Skin epidermis (tissue), 12 donors: ENCODE measurements around the gene HPSE2.
A peak's percentile ranks its signal among the peaks of the same experiment; 100 is the strongest.
"Not testable (repeated sequence)": the region's sequence is repeated elsewhere in the genome, so short reads cannot be mapped to it uniquely, and the experiment has no call there.

Experiments used
- H3K27ac ChIP-seq, 21 experiments: fragments of 200-600 bp; sonication (generic) in 11 of 21; one replicate each; pipeline ENCODE4 v1.5.0; 2020; ENCODE audit warnings: mild to moderate bottlenecking in 3 of 21, inconsistent platforms in 2 of 21, moderate library complexity in 2 of 21
- H3K4me3 ChIP-seq, 7 experiments: fragments of 200-600 bp; sonication (generic) in 2 of 7; one replicate each; pipeline ENCODE4 v1.5.0; 2020; ENCODE audit warnings: inconsistent platforms in 2 of 7, mild to moderate bottlenecking in 2 of 7, moderate library complexity in 1 of 7

The HPSE2 gene

DNA sequence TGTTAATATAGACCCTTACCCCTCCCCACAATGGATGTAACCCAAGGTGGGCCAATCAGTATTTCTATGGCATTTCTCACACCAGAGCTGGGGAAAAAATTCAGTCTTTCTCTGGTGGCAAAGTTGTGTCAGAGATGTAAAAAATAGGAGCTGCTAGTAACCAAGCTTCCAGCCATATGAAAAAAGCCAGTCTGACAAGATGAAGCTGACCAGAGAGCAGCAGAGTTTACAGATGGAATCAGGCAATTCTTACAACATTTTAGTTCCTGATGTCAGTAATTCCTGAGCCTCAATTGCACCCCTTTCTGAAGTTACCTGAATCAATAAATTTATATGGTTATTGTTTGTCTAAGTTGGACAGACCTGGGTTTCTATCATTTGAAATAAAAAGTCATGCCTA lies 286.3 kb downstream of the HPSE2 start:
- H3K27ac ChIP-seq = no peak overlapping the region

DNA sequence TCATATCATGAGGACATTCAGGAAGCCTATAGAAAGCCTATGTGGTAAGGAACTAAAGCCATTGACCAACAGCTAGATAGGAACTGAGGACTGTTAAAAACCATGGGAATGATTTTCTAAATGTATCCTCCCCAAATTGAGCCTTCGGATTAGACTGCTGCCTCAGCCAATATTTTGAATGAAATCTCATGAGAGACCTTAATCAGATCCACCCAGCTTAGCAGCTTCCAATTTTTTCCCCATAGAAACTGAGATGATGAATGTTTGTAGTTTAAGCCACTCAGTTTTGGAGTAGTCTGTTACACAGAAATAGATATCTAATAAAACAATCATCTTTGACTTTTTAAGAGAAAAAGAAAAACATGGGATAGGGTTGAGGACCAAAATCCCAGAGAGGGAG lies 292.0 kb downstream of the HPSE2 start:
- H3K27ac ChIP-seq = no peak overlapping the region

More for the DNA sequence above, 286.3 kb downstream of the HPSE2 start:
- H3K4me3 ChIP-seq = no peak overlapping the region

DNA sequence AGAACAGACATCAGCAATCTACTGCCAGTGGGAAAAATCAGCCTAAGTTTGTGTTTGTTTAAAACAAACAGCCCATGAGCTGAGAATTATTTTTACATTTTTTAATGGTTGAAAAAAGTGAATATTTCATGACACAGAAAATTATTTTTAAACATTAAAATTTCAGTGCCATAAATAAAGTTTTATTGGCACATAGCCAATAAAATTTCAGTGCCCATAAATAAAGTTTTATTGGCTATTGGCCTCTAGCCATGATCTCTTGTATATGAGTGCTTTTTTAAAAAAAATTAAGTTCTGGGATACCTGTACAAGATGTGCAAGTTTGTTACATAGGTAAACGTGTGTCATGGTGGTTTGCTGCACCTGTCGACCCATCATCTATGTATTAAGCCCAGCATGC lies 305.9 kb downstream of the HPSE2 start:
- Histone ChIP-seq H3K27ac (no peak overlapping the region), H3K4me3 (no peak overlapping the region)

More for the DNA sequence above, 292.0 kb downstream of the HPSE2 start:
- no peak overlapping the region for H3K4me3 ChIP-seq

DNA sequence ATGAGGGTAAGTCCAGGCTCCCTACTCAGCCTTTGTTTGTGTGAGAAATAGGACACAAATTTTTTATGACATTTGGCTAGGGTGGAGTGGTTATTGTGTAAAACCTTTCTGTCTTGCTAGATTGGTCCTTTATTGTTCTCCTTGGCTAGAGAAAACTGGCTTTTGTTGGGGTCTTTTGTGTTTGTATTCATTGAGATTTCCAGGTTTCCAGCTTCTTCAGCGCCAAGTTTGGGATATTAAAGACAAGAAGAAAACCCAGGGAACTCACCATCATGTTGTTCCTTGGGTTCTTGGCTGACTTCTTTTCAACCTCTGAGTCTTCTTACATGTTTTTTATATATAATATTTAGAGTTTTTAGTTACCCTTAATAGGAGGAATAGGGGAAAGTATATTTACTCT lies 310.0 kb downstream of the HPSE2 start:
- H3K4me3 ChIP-seq = no peak overlapping the region
- H3K27ac ChIP-seq = no peak overlapping the region

- Histone ChIP-seq H3K27ac (no peak overlapping the region), H3K4me3 (no peak overlapping the region)
These were observed 311.1 kb downstream of the HPSE2 start for GRCh38 chr10:98924526-98924925.

DNA sequence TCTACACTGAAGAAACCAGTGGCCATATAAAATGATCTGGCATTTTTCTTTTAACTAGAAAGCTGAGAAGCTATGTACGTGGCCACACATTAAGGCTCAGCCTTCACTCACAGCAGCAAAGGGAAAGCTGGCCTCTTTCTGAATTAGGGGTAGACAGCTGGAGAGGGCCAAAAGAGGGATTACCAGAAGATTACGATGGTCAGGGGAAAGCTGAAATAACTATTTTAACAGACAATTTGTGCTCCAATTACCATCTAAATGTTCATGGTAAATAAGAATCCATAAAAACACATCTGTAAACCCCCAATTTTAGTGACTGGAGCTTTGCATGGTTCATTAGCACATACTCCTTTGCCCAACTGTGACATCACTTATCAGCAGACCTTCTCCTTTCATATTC lies 314.3 kb downstream of the HPSE2 start:
- H3K4me3 ChIP-seq = no peak overlapping the region
- no peak overlapping the region for H3K27ac ChIP-seq

GRCh38 chr10:98920807-98921206 lies 314.8 kb downstream of the HPSE2 start:
- Histone ChIP-seq H3K27ac (no peak overlapping the region), H3K4me3 (no peak overlapping the region)

DNA sequence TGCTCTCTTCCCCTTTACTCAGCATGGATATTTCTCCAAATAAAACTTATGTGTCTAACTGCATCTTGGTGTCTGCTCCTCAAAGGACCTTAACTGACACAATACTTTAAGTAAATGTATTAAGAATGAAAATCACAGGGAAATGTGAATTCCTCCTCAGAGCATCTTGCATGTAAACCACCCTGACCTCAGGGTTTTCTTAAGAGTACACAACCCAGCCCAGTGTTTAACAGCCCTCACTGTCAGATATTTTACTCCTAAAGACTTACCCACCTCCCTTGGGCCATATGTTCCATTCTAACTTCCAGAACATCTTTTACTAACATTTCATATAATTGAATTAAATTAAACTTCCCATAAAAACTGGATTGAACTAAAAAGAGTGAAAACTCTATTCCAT lies 315.3 kb downstream of the HPSE2 start:
- Histone ChIP-seq H3K27ac (no peak overlapping the region), H3K4me3 (no peak overlapping the region)

DNA sequence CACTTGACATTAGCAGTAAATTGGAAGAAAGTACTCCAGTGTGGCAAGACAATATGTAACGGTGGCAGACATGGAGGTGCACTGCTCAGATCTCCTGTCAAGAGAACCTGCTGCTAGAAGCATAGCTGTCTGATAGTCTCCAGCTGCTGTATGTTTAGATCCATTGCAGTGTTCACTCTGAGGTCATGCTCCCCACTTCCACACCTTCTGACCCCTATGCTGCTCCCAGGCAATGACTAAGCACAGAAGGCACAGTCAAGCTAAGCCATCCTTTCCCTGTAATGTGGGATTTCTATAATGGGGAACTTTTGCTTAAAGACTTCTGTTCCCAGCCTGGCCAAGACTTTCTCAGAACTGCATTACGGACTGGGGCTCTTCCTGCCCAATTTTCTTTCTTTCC lies 315.8 kb downstream of the HPSE2 start:
- no peak overlapping the region for H3K4me3 ChIP-seq
- no peak overlapping the region for H3K27ac ChIP-seq

DNA sequence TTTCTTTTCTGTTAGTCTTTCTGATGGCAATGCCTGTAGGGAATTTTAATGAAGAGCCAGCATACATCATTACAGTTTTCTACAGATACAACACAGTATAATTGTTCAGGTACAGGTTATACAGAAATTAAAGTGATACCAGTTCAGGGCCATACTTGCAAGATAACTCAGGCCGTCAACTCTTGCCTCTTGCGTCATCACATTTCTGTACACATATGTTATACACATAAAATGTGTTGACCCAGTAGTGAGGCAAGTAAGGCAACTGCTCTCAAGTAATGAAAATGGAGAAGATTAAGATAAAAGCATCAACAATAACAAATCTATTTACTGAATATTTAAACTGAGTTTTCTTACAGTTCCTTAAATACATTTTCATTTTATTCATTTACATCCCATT lies 317.8 kb downstream of the HPSE2 start:
- Histone ChIP-seq H3K27ac (no peak overlapping the region), H3K4me3 (no peak overlapping the region)

DNA sequence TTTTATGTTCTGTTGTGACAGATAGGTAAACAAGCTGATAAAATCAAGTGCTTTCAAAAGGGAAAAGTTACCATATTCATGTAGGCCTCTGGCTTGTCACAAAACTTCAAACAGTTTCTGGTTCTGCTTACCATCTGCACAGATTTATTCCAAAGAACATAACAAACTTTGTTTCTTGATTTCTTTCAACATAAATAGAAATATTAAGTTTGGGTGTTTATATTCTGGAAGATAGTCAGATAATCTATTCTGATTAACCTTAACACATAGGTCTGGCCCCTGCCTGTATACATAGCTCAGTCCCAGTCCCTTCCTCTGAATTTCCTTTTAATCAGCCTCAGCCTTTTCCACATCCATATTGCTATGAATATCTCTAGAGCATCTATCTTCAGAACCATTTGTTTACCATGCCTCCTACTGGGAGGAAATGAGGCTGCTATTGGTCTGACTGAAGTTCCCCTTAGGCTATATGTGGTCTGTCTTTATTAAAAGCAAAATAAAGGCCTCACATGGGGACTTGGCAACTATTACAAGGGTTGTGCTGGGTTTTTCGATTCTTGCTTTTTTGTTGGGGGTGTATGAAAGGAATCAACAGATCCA lies 319.0 kb downstream of the HPSE2 start:
- Histone ChIP-seq H3K4me3 (no peak overlapping the region), H3K27ac (no peak overlapping the region)

- Histone ChIP-seq H3K27ac (no peak overlapping the region), H3K4me3 (no peak overlapping the region)
These were observed 319.7 kb downstream of the HPSE2 start for GRCh38 chr10:98915911-98916310.

- no peak overlapping the region for H3K4me3 ChIP-seq
- H3K27ac ChIP-seq = no peak overlapping the region
These were observed 325.1 kb downstream of the HPSE2 start for GRCh38 chr10:98910546-98910945.

DNA sequence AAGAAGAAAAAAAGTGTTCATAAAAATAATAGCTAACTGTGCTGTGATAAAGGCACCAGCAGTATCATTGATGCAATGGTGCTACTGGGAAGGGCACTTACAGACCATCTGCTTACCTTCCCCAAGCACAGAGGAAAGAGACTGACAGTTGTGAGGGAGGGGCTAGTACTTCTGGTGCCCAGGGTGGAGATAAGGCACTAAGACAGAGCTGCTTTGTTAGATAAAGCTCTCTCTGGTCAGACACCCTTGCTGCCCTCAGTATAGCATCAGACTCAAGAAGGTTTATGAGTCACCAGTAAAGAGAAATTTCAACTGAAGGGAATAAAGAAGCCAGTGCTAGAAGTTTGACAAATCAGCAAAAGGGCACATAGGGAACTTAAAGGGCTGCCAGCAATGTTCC lies 325.6 kb downstream of the HPSE2 start:
- no peak overlapping the region for H3K4me3 ChIP-seq
- no peak overlapping the region for H3K27ac ChIP-seq

GRCh38 chr10:98908868-98909267 lies 326.8 kb downstream of the HPSE2 start:
- H3K27ac ChIP-seq = no peak overlapping the region
- H3K4me3 ChIP-seq = no peak overlapping the region

DNA sequence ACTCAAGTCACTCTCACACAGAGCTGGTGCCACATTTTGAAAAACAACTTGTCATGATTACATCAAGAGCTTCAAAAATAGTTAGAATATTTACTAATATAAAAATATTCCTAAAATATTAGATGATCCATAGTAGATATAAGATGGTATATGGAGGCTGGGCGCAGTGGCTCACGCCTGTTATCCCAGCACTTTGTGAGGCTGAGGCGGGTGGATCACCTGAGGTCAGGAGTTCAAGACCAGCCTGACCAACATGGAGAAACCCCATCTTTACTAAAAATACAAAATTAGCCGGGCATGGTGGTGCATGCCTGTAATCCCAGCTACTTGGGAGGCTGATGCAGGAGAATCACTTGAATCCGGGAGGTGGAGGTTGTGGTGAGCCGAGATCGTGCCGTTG lies 327.4 kb downstream of the HPSE2 start:
- not testable (repeated sequence) for H3K4me3 ChIP-seq, H3K27ac ChIP-seq

DNA sequence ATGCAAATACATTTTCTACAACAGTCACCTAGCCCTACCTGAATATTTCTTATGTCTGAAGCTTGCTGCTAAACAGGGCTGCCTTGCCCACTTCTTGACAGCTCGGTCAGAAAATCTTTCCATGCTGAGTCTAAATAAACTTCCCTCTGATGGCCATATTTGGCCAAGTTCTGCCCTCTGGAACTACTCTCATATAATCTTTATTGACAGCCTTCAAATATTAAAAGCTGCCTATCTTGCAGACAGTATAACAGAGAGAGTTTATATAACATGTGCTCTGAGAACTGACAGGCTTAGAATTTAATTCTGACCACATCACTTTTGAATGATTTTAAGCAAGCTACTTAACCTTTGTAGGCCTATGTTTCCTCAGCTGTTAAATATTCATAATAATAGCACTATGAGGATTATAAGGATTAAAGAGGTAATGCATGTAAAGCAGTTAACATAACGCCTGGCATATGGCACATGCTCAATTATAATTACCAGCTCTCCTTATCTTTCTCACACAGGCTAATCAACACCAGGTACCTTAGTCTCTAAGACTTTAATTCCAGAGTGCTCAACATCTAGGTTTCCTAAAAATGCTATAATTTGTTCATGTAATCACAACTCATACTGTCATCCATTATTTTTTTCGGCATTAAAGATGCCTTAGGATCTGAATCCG lies 334.1 kb downstream of the HPSE2 start:
- no peak overlapping the region for H3K27ac ChIP-seq

GRCh38 chr10:98899018-98899417 lies 336.6 kb downstream of the HPSE2 start:
- no peak overlapping the region for H3K4me3 ChIP-seq
- no peak overlapping the region for H3K27ac ChIP-seq

More for the DNA sequence above, 334.1 kb downstream of the HPSE2 start:
- H3K4me3 ChIP-seq = no peak overlapping the region

DNA sequence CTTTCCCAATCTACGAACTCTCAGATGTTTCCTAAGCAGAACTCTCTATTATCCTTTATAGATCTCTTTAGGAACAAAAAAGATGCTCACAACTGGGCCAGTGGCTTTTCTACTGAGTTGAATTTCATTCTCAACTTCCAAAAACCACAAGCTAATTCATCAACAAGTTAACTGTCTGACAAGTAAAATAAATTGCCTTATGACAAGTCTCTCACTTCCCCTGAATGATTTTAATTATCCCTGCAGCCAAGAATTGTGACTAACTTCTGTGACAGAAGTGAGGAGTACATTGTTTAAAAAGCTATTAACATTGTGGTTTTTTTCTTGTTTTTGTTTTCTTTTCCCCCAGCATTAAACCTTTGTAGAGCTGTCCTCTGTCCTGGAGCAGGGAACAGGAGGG lies 343.1 kb downstream of the HPSE2 start:
- Histone ChIP-seq H3K27ac (no peak overlapping the region), H3K4me3 (no peak overlapping the region)

DNA sequence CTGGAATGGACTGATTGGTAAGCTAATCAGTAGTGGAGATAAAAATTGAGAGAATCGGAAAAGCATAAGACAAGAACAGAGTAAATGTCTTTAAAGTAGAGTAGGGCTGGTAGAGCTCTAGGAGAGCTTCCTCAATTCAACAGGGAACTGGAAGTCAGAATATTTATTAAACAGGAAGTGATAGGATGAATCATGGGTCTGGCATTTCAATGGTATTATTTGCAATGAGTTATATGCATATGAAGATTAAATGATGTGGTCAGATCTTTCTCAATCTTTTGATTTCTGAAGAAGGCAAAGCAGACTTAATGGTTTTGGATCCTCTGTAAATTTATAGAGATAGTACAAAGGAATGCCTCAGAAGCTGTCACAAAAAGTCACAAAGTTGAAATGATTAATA lies 349.0 kb downstream of the HPSE2 start:
- Histone ChIP-seq H3K27ac (peak overlapping the region in 1 of 21 experiments; percentile 11), H3K4me3 (no peak overlapping the region)

- no peak overlapping the region for H3K4me3 ChIP-seq
These were observed 350.3 kb downstream of the HPSE2 start for GRCh38 chr10:98885378-98885777.

DNA sequence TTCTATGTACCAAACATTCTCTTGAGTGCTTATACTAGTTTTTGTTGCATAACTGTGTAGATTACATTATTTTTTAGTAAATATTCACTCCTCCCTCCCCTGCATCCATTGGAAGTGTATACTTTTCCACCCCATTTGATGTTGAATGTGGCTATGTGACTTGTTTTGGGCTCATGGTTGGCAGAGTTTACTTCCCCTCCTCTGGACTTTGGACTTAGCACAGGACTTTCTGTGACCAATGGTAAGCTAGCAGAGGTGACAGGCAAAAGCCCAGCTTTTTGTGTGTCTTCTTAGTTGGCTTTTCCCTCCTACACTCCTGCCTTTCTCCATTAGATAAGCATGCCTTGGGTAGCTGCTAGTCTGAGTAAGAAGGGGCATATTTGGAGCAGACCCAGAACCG lies 353.9 kb downstream of the HPSE2 start:
- H3K27ac ChIP-seq = no peak overlapping the region
- H3K4me3 ChIP-seq = no peak overlapping the region

More at GRCh38 chr10:98885378-98885777, 350.3 kb downstream of the HPSE2 start:
- H3K27ac ChIP-seq = no peak overlapping the region
